Measurements from ENCODE around the gene RTP3. TPM values are rescaled to one million over a fixed set of nuclear protein-coding genes. Genes with fewer than 3 reads are reported as not detected.

Gene RTP3
- total RNA-seq, 1 experiment from 2014 or later, result not detected

GRCh38 chr3:46524832-46525231 lies 27.1 kb downstream of the RTP3 start:
- DNase-seq (ENCODE audit: low read depth, low spot score) (no peak), ATAC-seq (no peak)
- POLR2A ChIA-PET, result interaction anchor here (0.7 kb wide), 1 partner anchor 1194 kb away, joined by 5 read pairs; no protein-coding TSS in a partner anchor
- Histone ChIP-seq H3K27me3 (ENCODE audit: control insufficient read depth, insufficient read depth, low read length) (no peaks in the 10 kb centered on the region), H3K4me1 (ENCODE audit: control insufficient read depth, insufficient read depth, low read length) (no peaks in the 10 kb centered on the region), H3K4me3 (ENCODE audit: low read depth in 2 of 2, low read length in 2 of 2) (no peak overlapping the region), H3K9me3 (ENCODE audit: control insufficient read depth, insufficient read depth, low read depth, low read length) (no peaks in the 10 kb centered on the region), H3K36me3 (ENCODE audit: control insufficient read depth, insufficient read depth, low read length) (no peaks in the 10 kb centered on the region), H3K27ac (ENCODE audit: low read length) (no peak overlapping the region)
- no peak for TF ChIP-seq TCF7L2 (IDR thresholded peaks at IDR 0.05; ENCODE audit: low read depth, low read length)
- in situ Hi-C loops (cut with HindIII; ENCODE audit: low pct_unique_long_range_greater_than_20kb, low sequenced_read_pairs) (no loop called here), intact Hi-C loops (cut with micrococcal nuclease; ENCODE audit: unreplicated experiment) (no loop called here)
- CTCF ChIA-PET, result no interaction called here
- no TSS peak for BruUV-seq (replicated peaks)

- DNase-seq (ENCODE audit: low read depth, low spot score), result no peak
- in situ Hi-C loops (cut with HindIII; ENCODE audit: low pct_unique_long_range_greater_than_20kb, low sequenced_read_pairs), result no loop called here
- no peak overlapping the region for H3K4me3 ChIP-seq (ENCODE audit: low read depth in 2 of 2, low read length in 2 of 2)
- ChIA-PET CTCF (no interaction called here), POLR2A (no interaction called here)
- TF ChIP-seq REST (IDR thresholded peaks at IDR 0.05; ENCODE audit: insufficient read depth in 1 of 2, low read depth in 2 of 2, low read length in 1 of 2), result no peak
- H3K36me3 ChIP-seq (ENCODE audit: control insufficient read depth, insufficient read depth, low read length), result no peaks in the 10 kb centered on the region
- intact Hi-C loops (cut with micrococcal nuclease; ENCODE audit: unreplicated experiment), result no loop called here
- H3K27me3 ChIP-seq (ENCODE audit: control insufficient read depth, insufficient read depth, low read length), result no peaks in the 10 kb centered on the region
- H3K9me3 ChIP-seq (ENCODE audit: control insufficient read depth, insufficient read depth, low read depth, low read length), result no peaks in the 10 kb centered on the region
- no peaks in the 10 kb centered on the region for H3K4me1 ChIP-seq (ENCODE audit: control insufficient read depth, insufficient read depth, low read length)
- no peak overlapping the region for H3K27ac ChIP-seq (ENCODE audit: low read length)
- BruUV-seq (replicated peaks), result no TSS peak
- no peak for ATAC-seq
Measured at GRCh38 chr3:46527239-46527638, 29.5 kb downstream of the RTP3 start.

- no peak for DNase-seq (ENCODE audit: low read depth, low spot score)
- Histone ChIP-seq H3K27me3 (ENCODE audit: control insufficient read depth, insufficient read depth, low read length) (peaks cover 3% of the 10 kb centered on the region; the same call in 1 of the 2 replicates), H3K4me1 (ENCODE audit: control insufficient read depth, insufficient read depth, low read length) (no peaks in the 10 kb centered on the region), H3K27ac (ENCODE audit: low read length) (no peak overlapping the region), H3K9me3 (ENCODE audit: control insufficient read depth, insufficient read depth, low read depth, low read length) (no peaks in the 10 kb centered on the region), H3K36me3 (ENCODE audit: control insufficient read depth, insufficient read depth, low read length) (no peaks in the 10 kb centered on the region), H3K4me3 (ENCODE audit: low read depth in 2 of 2, low read length in 2 of 2) (no peak overlapping the region)
- no peak for TF ChIP-seq SIN3A (IDR thresholded peaks at IDR 0.05; ENCODE audit: borderline replicate concordance, insufficient read depth, low read depth, low read length)
- TF ChIP-seq CTCF (IDR thresholded peaks at IDR 0.05), result no peak
- no peak for TF ChIP-seq POLR2AphosphoS5 (IDR thresholded peaks at IDR 0.05; ENCODE audit: low read depth, low read length)
- no peak for TF ChIP-seq TCF7L2 (IDR thresholded peaks at IDR 0.05; ENCODE audit: low read depth, low read length)
- no peak for TF ChIP-seq REST (IDR thresholded peaks at IDR 0.05; ENCODE audit: insufficient read depth in 1 of 2, low read depth in 2 of 2, low read length in 1 of 2)
- CTCF ChIA-PET, result no interaction called here
- in situ Hi-C loops (cut with HindIII; ENCODE audit: low pct_unique_long_range_greater_than_20kb, low sequenced_read_pairs), result no loop called here
- BruUV-seq (replicated peaks), result no TSS peak
- intact Hi-C loops (cut with micrococcal nuclease; ENCODE audit: unreplicated experiment), result no loop called here
- POLR2A ChIA-PET, result no interaction called here
- ATAC-seq, result no peak
Measured at GRCh38 chr3:46533091-46533490, 35.3 kb downstream of the RTP3 start.

All from Panc1 (cell line).